NOMO-1 treated with dmso at 0.1 percent for 144 hours (cell line): ENCODE data around the gene VTCN1.
"Not testable (repeated sequence)": the region's sequence is repeated elsewhere in the genome, so short reads cannot be mapped to it uniquely, and the experiment has no call there.

Experiments
- DNase-seq: peaks from one replicate; lab custom pipeline; 2025; ENCODE audit not compliant: unreplicated experiment; lab: John Stamatoyannopoulos, UW

The VTCN1 gene

GRCh38 chr1:117101858-117102257 is 108.9 kb downstream of the VTCN1 start:
- DNase-seq: not testable (repeated sequence)

DNA sequence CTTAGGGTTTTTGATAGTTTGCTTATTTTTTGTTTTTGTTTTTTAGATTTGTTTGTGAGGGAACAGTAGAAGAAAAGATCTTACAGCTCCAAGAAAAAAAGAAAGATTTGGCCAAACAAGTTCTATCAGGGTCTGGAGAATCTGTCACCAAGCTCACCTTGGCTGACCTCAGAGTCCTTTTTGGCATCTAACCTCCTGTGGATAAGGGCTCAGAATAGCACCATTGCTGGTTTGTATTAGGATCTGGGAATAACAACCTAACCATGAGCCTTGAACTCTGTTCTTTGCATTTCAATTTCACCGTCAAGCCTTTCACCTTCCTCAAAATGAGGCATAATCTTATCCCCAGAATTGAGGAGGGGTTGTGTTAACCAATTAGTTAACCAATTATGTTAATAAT is 109.4 kb downstream of the VTCN1 start:
- DNase-seq: no peak

GRCh38 chr1:117098287-117098890 is 112.3 kb downstream of the VTCN1 start:
- no peak for DNase-seq

GRCh38 chr1:117097443-117097842 is 113.3 kb downstream of the VTCN1 start:
- DNase-seq: no peak

DNA sequence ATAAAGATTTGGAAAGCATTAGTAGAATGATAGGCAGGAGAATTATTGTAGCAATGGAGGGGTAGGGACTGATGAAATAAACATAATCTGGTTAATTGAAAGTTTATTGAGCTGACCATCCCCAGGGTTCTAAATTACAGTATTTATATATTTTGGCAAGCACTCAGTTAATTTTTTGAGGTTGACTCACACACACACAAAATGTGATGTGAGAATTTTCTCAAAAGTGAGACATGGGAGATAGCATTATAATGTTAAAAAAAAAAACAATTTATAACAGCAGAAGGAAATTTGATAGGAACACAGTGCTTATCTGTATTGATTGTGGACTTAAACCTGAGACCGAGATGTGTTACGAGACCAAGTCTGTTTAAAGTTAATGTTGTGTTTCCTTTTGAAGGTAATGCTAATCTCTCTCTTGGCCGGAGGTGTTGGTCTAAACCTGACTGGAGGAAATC is 113.7 kb downstream of the VTCN1 start:
- no peak for DNase-seq

DNA sequence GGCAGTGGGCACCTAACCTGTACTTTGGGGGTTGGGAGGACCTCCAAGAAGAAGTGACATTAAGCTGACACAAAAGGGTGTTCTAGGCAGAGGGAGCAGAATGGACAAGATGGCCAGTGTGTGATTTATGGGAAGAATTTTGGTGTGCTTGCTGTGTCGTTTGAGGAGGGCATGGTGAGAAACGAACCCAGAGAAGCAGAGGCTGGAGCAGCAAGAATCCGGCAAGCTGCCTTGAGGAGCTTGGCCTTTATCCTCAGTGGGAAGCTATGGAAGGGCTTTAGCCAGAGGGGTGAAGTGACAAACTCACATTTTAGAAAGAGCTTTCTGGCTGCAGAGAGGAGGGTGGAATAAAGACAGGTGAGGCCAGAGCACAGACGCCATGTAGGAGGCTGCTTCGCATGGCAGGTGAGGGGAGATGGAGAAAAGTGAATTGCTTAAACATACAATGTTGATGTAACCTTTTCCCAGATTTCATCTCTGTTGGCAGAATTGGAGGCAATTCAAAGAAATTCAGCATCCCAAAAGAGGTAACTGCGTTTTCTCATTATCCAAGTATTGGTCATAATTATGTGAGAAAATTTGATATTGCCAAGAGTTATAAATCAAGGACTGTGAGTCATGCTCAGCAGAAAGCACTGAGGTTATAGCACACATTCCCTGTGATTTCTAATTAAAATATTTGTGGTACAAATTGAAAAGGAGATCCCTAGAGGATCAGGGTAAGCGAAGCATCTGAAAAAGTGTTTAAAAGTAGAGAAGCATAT is 115.7 kb downstream of the VTCN1 start:
- no peak for DNase-seq

DNA sequence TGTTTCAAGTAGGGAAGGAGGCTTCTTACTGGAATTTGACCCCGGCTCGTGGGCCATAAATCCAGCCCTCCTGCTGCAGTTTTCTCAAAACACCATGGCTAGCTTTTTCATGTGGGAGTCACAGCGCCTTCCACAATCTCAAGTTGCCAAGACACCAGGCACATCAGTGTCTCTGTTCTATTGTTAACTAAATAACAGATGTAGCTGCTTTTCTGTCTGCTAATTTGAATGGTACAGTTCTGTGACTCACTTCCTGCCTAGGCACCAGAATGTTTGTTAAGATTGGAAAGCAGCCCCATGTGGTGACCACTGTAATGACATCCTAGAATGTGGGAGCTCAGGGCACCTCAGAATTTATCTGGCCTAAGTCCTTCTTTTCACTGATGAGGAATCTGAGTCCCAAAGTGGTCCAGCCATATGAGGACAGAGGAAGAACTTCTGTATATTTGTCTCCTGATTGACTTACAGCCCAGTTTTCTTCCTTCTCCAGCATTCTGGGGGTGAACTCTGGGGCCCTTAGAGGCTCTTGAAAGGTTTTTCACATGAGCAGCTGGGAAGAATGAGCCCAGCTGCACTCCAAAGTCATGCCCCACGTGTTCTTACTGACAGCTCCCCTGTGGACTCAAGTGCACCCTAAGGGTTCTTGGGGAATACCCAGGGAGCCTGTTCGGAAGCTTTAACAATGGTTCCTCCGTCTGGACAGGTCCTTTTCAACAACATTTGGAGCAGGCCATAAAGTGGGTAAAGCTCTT is 116.7 kb downstream of the VTCN1 start:
- no peak for DNase-seq
